ENCODE results near the gene PARD3B.

PARD3B gene

DNA sequence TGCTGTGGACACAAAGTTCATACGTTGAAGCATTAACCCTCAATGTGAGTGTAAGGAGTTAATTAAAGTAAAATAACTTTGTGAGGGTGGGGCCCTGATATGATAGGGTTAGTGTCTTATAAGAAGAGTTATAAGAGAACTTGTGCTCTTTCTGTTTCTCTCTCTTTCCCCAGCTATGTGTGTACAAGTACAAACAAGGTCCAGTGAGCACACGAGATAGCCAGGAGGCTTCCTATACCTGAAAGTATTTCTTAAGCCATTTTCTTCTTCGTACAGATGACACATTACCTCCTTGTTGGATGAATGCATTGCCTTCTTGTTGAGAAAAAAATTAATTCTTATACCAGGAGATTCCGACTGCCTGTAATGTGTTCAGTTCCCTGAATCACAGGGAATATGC lies 301.2 kb downstream of the PARD3B start:
- no peak overlapping the region for H3K4me3 ChIP-seq (replicated peaks; ENCODE audit: low read depth, low read length)
- DNase-seq (ENCODE audit: low read depth) = no peak
- no peak for TF ChIP-seq CTCF (IDR thresholded peaks at IDR 0.05; ENCODE audit: low read length, missing control alignments)

DNA sequence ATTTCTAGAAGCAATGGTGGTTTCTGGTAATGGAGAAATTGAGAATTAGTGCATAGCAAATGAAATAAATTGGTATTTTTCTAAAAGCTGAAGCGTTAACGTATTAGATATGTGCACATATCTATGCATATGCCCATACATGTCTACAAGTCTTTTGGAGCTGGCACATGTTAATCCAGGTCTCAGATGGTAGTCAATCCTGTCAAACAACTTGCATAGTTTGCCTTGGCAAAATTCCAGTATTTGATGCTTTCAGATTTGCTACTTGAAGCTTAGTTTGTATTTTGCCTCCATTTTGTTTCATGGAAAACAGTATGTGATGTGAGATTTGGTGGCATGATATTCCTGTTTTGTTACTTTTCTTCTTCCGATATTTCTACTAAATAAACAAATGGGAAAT lies 304.6 kb downstream of the PARD3B start:
- TF ChIP-seq CTCF (IDR thresholded peaks at IDR 0.05; ENCODE audit: low read length, missing control alignments) = no peak
- DNase-seq (ENCODE audit: low read depth) = no peak
- no peak overlapping the region for H3K4me3 ChIP-seq (replicated peaks; ENCODE audit: low read depth, low read length)

- TF ChIP-seq CTCF (IDR thresholded peaks at IDR 0.05; ENCODE audit: low read length, missing control alignments) = no peak
- H3K4me3 ChIP-seq (replicated peaks; ENCODE audit: low read depth, low read length) = no peak overlapping the region
- DNase-seq (ENCODE audit: low read depth) = no peak
Observed at GRCh38 chr2:204850581-204850980, 305.3 kb downstream of the PARD3B start.

- no peak for TF ChIP-seq CTCF (IDR thresholded peaks at IDR 0.05; ENCODE audit: low read length, missing control alignments)
- no peak for DNase-seq (ENCODE audit: low read depth)
- H3K4me3 ChIP-seq (replicated peaks; ENCODE audit: low read depth, low read length) = no peak overlapping the region
Observed at GRCh38 chr2:204853905-204854304, 308.6 kb downstream of the PARD3B start.

- no peak for TF ChIP-seq CTCF (IDR thresholded peaks at IDR 0.05; ENCODE audit: low read length, missing control alignments)
- no peak overlapping the region for H3K4me3 ChIP-seq (replicated peaks; ENCODE audit: low read depth, low read length)
- DNase-seq (ENCODE audit: low read depth) = no peak
Observed at GRCh38 chr2:204860274-204860673, 315.0 kb downstream of the PARD3B start.

DNA sequence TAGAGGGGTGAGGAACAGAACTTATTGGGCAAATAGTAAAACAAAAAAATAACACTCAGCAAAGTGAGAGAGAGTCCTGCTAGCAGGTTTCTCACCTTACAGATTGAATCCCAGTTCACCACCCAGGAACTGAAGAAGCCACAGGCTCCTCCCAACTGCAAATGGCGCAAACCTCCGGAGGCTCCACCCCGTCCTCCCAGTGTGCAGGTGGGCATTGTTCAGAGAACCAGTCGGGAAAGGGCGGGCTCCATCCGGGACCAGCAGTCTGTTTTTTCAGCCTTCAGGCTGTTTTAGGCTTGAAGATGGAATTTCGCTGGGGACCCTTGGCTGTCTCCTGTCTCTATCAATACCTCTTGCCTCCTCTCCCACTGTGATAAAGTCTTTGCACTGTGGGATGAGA lies 317.5 kb downstream of the PARD3B start:
- no peak for TF ChIP-seq CTCF (IDR thresholded peaks at IDR 0.05; ENCODE audit: low read length, missing control alignments)
- DNase-seq (ENCODE audit: low read depth) = no peak
- no peak overlapping the region for H3K4me3 ChIP-seq (replicated peaks; ENCODE audit: low read depth, low read length)

DNA sequence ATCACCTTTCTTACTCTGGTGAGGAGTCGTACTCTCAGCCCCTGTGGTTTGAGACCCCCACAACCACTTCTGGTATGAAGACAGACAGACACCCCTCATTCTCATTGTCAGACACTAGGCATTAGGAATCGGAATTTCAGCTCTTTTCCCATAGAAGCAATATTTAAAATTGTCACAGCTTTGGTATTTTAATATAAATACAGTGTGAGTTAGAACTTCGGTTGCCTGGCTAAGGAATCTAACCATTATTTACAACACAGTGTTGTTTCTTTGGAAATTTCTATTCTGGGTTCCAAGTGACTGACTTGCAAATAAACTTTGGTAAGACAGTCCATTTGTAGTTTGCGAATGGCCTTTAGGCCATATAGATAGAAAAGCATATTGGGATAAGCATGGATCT lies 318.1 kb downstream of the PARD3B start:
- H3K4me3 ChIP-seq (replicated peaks; ENCODE audit: low read depth, low read length) = no peak overlapping the region
- TF ChIP-seq CTCF (IDR thresholded peaks at IDR 0.05; ENCODE audit: low read length, missing control alignments) = no peak

More for the DNA sequence above, 318.1 kb downstream of the PARD3B start:
- DNase-seq (ENCODE audit: low read depth) = no peak

Measured in fibroblast of pulmonary artery (primary cell).